Testis (tissue), 2 donors: ENCODE measurements around the gene UBA6.

Source experiments
- CTCF ChIP-seq, 3 experiments: fragments of 450-650 bp in 2 of 3; fragments of 200-600 bp in 1 of 3; sonication (generic) in 1 of 3; IDR thresholded peaks; one replicate each; pipeline ENCODE4 v1.5.1; 2016 to 2019; ENCODE audit warnings: antibody characterized with exemption in 3 of 3, mild to moderate bottlenecking in 2 of 3, moderate library complexity in 1 of 3
- POLR2A ChIP-seq: fragments of 450-650 bp; IDR thresholded peaks from one replicate; pipeline ENCODE4 v1.6.1; 2017; ENCODE audit warnings: antibody characterized with exemption, mild to moderate bottlenecking, moderate library complexity

- no peak for TF ChIP-seq CTCF (IDR thresholded peaks at IDR 0.05)
- TF ChIP-seq POLR2A: no peak
These were observed 119.0 kb downstream of the UBA6 start for GRCh38 chr4:67581913-67582312.
